WTC11 (cell line): ENCODE data around the gene LOXL4. TPM values are rescaled to one million over a fixed set of nuclear protein-coding genes. Genes with fewer than 3 reads are reported as not detected.
A peak's percentile ranks its signal among the peaks of the same experiment; 100 is the strongest.

Source experiments
- ATAC-seq: fragments of 200-7000 bp; cut with Tn5 transposase; 2 replicates; pipeline ENCODE4 v1.10.0; 2021; ENCODE audit warnings: mild to moderate bottlenecking, moderate library complexity
- CTCF ChIA-PET: fragments of 300-600 bp; sonication (Branson Sonifier 250); formaldehyde crosslinking; loops from one replicate; lab custom pipeline; 2021; ENCODE audit warnings: antibody characterized with exemption; lab: Charles Lee
- POLR2A ChIA-PET: fragments of 350-600 bp; sonication (Branson Sonifier 250); formaldehyde crosslinking; loops from one replicate; lab custom pipeline; 2021; ENCODE audit warnings: antibody characterized with exemption; lab: Charles Lee
- DNase-seq: peaks from one replicate; pipeline ENCODE4 v3.0.0; 2021; ENCODE audit warnings: low spot score
- H3K27ac Mint-ChIP-seq: 2 replicates; pipeline ENCODE4 v1.8.0; 2021; ENCODE audit warnings: mixed read lengths
- H3K27me3 Mint-ChIP-seq: 2 replicates; pipeline ENCODE4 v1.8.0; 2021; ENCODE audit warnings: low read depth, mild to moderate bottlenecking, moderate library complexity, mixed read lengths
- H3K36me3 Mint-ChIP-seq: 2 replicates; pipeline ENCODE4 v1.8.0; 2021; ENCODE audit warnings: mixed read lengths
- H3K4me1 Mint-ChIP-seq: 2 replicates; pipeline ENCODE4 v1.8.0; 2022; ENCODE audit warnings: mixed read lengths
- H3K4me3 Mint-ChIP-seq: 2 replicates; pipeline ENCODE4 v1.8.0; 2021; ENCODE audit warnings: mild to moderate bottlenecking, moderate library complexity, mixed read lengths
- H3K9me3 Mint-ChIP-seq: 2 replicates; pipeline ENCODE4 v1.8.0; 2021; ENCODE audit warnings: mixed read lengths
- AFF4 ChIP-seq: sonication (generic); formaldehyde crosslinking; IDR thresholded peaks from 2 replicates; pipeline ENCODE4 v1.8.1; 2023; ENCODE audit warnings: mild to moderate bottlenecking, missing genetic modification reagents, borderline replicate concordance
- ATF2 ChIP-seq: sonication (generic); formaldehyde crosslinking; IDR thresholded peaks from 2 replicates; pipeline ENCODE4 v1.8.1; 2022; ENCODE audit warnings: low read depth, missing genetic modification reagents, borderline replicate concordance
- ATF3 ChIP-seq: sonication (generic); formaldehyde crosslinking; conservative IDR thresholded peaks from 2 replicates; pipeline ENCODE4 v1.8.1; 2022; ENCODE audit warnings: mild to moderate bottlenecking, missing genetic modification reagents
- CDX4 ChIP-seq: fragments of 250-450 bp; sonication (Bioruptor Pico); IDR thresholded peaks from 2 replicates; pipeline ENCODE4 v1.9.0; 2021; ENCODE audit warnings: moderate library complexity, mild to moderate bottlenecking, inconsistent platforms, borderline replicate concordance
- CTCF ChIP-seq: fragments of 200-600 bp; IDR thresholded peaks from 2 replicates; pipeline ENCODE4 v1.8.0; 2022; ENCODE audit warnings: antibody characterized with exemption
- E2F1 ChIP-seq: sonication (generic); formaldehyde crosslinking; IDR thresholded peaks from 2 replicates; pipeline ENCODE4 v1.8.0; 2022; ENCODE audit warnings: mild to moderate bottlenecking, missing genetic modification reagents
- HMGA2 ChIP-seq: fragments of 250-450 bp; sonication (Bioruptor Pico); IDR thresholded peaks from 2 replicates; pipeline ENCODE4 v1.4.0; 2021; ENCODE audit warnings: mild to moderate bottlenecking, moderate library complexity
- HMGXB4 ChIP-seq: sonication (generic); formaldehyde crosslinking; IDR thresholded peaks from 2 replicates; pipeline ENCODE4 v1.8.1; 2023; ENCODE audit warnings: mild to moderate bottlenecking, moderate library complexity, missing genetic modification reagents
- JAZF1 ChIP-seq: fragments of 250-450 bp; sonication (Bioruptor Pico); IDR thresholded peaks from 2 replicates; pipeline ENCODE4 v1.9.0; 2021; ENCODE audit warnings: moderate library complexity, mild to moderate bottlenecking, inconsistent platforms
- NFE2L1 ChIP-seq: sonication (generic); formaldehyde crosslinking; IDR thresholded peaks from 2 replicates; pipeline ENCODE4 v1.8.1; 2023; ENCODE audit warnings: missing genetic modification reagents
- PREB ChIP-seq: sonication (generic); formaldehyde crosslinking; IDR thresholded peaks from 2 replicates; pipeline ENCODE4 v1.8.1; 2022; ENCODE audit warnings: mild to moderate bottlenecking, missing genetic modification reagents, moderate library complexity, borderline replicate concordance
- ZMAT4 ChIP-seq: fragments of 250-450 bp; sonication (Bioruptor Pico); IDR thresholded peaks from 2 replicates; pipeline ENCODE4 v1.9.0; 2021; ENCODE audit warnings: mild to moderate bottlenecking
- ZNF121 ChIP-seq: sonication (generic); formaldehyde crosslinking; IDR thresholded peaks from 2 replicates; pipeline ENCODE4 v1.8.0; 2023; ENCODE audit warnings: missing genetic modification reagents
- ZNF263 ChIP-seq: sonication (generic); formaldehyde crosslinking; IDR thresholded peaks from 2 replicates; pipeline ENCODE4 v1.8.1; 2022; ENCODE audit warnings: low read depth, mild to moderate bottlenecking, moderate library complexity, missing genetic modification reagents
- ZSCAN18 ChIP-seq: fragments of 250-450 bp; sonication (Bioruptor Pico); IDR thresholded peaks from 2 replicates; pipeline ENCODE4 v2.1.2; 2022; ENCODE audit warnings: mild to moderate bottlenecking, moderate library complexity
- total RNA-seq: library from RNA; stranded (reverse); gene quantifications from 3 replicates; pipeline ENCODE4 v1.2.3, GENCODE V29; 2021

The LOXL4 gene
- total RNA-seq, 1 experiment from 2014 or later: 0.35 TPM

GRCh38 chr10:98289802-98290209 lies 21.8 kb upstream of the LOXL4 start:
- no peaks in the 10 kb centered on the region for H3K36me3 Mint-ChIP-seq
- no peak overlapping the region for H3K27ac Mint-ChIP-seq
- no peak overlapping the region for H3K4me3 Mint-ChIP-seq
- H3K9me3 Mint-ChIP-seq: no peaks in the 10 kb centered on the region
- H3K27me3 Mint-ChIP-seq: no peaks in the 10 kb centered on the region
- ATAC-seq: peak; percentile 86
- POLR2A ChIA-PET: no interaction called here
- CTCF ChIA-PET: interaction anchor here (0.7 to 5.2 kb wide), 3 partner anchors 10 to 119 kb away, joined by 3 to 32 read pairs (median 4); no protein-coding TSS in a partner anchor
- peaks cover 17% of the 10 kb centered on the region for H3K4me1 Mint-ChIP-seq
- DNase-seq: no peak
- TF ChIP-seq CTCF: no peak
- TF ChIP-seq ZMAT4 (CRISPR knock-in tag): no peak
- no peak for TF ChIP-seq PREB (CRISPR knock-in tag)
- no peak for TF ChIP-seq JAZF1 (CRISPR knock-in tag)
- TF ChIP-seq E2F1: no peak
- no peak for TF ChIP-seq ZNF121 (CRISPR knock-in tag)

- DNase-seq: no peak
- CTCF ChIA-PET: interaction anchor here (5.2 kb wide), 1 partner anchor 22 kb away, joined by 32 read pairs; no protein-coding TSS in a partner anchor
- Mint-ChIP-seq H3K4me3 (no peak overlapping the region), H3K27me3 (no peaks in the 10 kb centered on the region), H3K9me3 (no peaks in the 10 kb centered on the region), H3K36me3 (no peaks in the 10 kb centered on the region), H3K4me1 (peaks cover 17% of the 10 kb centered on the region), H3K27ac (no peak overlapping the region)
- POLR2A ChIA-PET: no interaction called here
- no peak for ATAC-seq
- TF ChIP-seq ATF3 (CRISPR knock-in tag) (no peak), CDX4 (CRISPR knock-in tag) (no peak), ZSCAN18 (CRISPR knock-in tag) (no peak), ATF2 (CRISPR knock-in tag) (no peak), AFF4 (CRISPR knock-in tag) (no peak), HMGXB4 (no peak), NFE2L1 (CRISPR knock-in tag) (no peak), ZNF263 (no peak), HMGA2 (CRISPR knock-in tag) (no peak)
Observed at GRCh38 chr10:98287321-98287720, 19.3 kb upstream of the LOXL4 start.
